Gastrocnemius medialis (tissue), 4 donors: ENCODE data around the gene WDR7. TPM values are rescaled to one million over a fixed set of nuclear protein-coding genes. Genes with fewer than 3 reads are reported as not detected.

ENCODE experiments used
- ATAC-seq, 2 donors: fragments of 150-250 bp; one replicate each; pipeline ENCODE4 v1.9.1; 2016
- DNase-seq, 2 donors: peaks; one replicate each; pipeline ENCODE4 v3.0.0-alpha.2; 2019
- H3K27ac ChIP-seq, 4 donors: fragments of 200-600 bp; sonication (generic); 1 replicate in 1 of 4; 2 replicates in 3 of 4; pipeline ENCODE4 v1.5.1; 2016 to 2018; ENCODE audit warnings: mild to moderate bottlenecking in 2 of 4, moderate library complexity in 1 of 4
- H3K27me3 ChIP-seq, 3 donors: fragments of 200-600 bp; sonication (generic) in 2 of 3; 1 replicate in 1 of 3; 2 replicates in 2 of 3; pipeline versions ENCODE4 v1.5.1 to v1.6.0; 2016 to 2019; ENCODE audit warnings: mild to moderate bottlenecking in 1 of 3, moderate library complexity in 1 of 3
- H3K36me3 ChIP-seq, 2 donors: fragments of 200-600 bp; sonication (generic) in 1 of 2; one replicate each; pipeline ENCODE4 v1.5.1; 2017 to 2018
- H3K4me1 ChIP-seq, 2 donors: fragments of 200-600 bp; sonication (generic) in 1 of 2; one replicate each; pipeline ENCODE4 v1.5.1; 2016 to 2017; ENCODE audit warnings: mild to moderate bottlenecking in 2 of 2
- H3K4me3 ChIP-seq, 4 donors: fragments of 200-600 bp; sonication (generic) in 3 of 4; 1 replicate in 1 of 4; 2 replicates in 3 of 4; pipeline ENCODE4 v1.5.1; 2016 to 2019; ENCODE audit warnings: mild to moderate bottlenecking in 2 of 4
- H3K9me3 ChIP-seq, 3 donors: fragments of 200-600 bp; sonication (generic) in 2 of 3; 1 replicate in 1 of 3; 2 replicates in 2 of 3; pipeline ENCODE4 v1.5.1; 2016 to 2019
- POLR2A ChIP-seq, 2 donors: fragments of 450-650 bp; IDR thresholded peaks; one replicate each; pipeline ENCODE4 v1.6.1; 2017; ENCODE audit warnings: antibody characterized with exemption in 2 of 2, mild to moderate bottlenecking in 2 of 2, moderate library complexity in 2 of 2
- in situ Hi-C, 4 donors: fragments of 200-750 bp; cut with MboI; loops; one replicate each; pipeline versions ENCODE4 v1.15.0 to v1.8.0; 2017; ENCODE audit warnings: low sequenced_read_pairs in 4 of 4
- intact Hi-C: fragments of 100-400 bp; cut with DNase I; formaldehyde crosslinking; loops from one replicate; pipeline ENCODE4 v1.15.1; 2023; ENCODE audit warnings: low total_unique reads
- total RNA-seq, 4 donors: library from RNA; depleted of rRNA; stranded (reverse); fragments of >200 nt; gene quantifications; one replicate each; pipeline versions ENCODE4 v1.1.0 to v1.2.3, GENCODE V29; 2016
- TF ChIP-seq, protein P1 (sequence below), 5 experiments: fragments of 450-650 bp in 3 of 5; fragments of 200-600 bp in 2 of 5; sonication (generic) in 2 of 5; IDR thresholded peaks in 4 of 5; conservative IDR thresholded peaks in 1 of 5; 1 replicate in 4 of 5; 2 replicates in 1 of 5; pipeline ENCODE4 v1.5.1; 2016 to 2019; ENCODE audit warnings: antibody characterized with exemption in 5 of 5, mild to moderate bottlenecking in 3 of 5, moderate library complexity in 3 of 5

Gene WDR7
- total RNA-seq, 4 donors from 2014 or later = 20.5 to 24.2 (median 21.8) TPM

DNA sequence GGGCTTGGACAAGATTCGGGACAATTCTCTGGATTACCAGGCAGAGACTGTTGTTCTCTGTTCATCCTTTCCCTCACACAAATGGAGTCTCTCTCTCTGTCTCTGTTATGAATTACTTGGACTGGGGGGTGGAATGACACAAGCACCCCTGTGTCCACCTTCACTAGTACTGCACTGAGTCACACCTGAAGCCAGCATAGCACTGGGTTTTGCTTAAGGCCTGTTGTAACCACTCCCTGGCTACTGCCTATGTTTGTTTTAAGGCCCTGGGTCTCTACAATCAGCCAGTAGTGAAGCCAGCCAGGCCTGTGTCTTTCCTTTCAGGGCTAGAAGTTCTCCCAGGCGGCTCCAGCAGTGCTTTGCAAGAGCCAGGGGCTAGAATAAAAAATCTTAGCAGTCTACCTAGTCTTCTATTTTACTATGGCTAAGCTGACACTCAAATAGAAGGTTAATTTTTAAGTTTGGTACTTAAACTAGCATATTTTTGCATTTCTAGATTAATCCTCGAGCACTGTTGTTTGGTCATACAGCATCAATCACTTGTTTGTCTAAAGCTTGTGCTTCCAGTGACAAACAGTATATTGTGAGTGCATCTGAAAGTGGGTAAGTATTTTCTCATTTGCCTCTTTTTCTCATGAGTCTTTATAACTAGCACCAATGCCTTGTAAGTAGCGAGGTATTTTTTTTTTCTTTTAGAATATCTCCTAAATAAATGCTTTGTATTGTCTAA lies 27.8 kb downstream of the WDR7 start:
- Histone ChIP-seq H3K27me3 (no peaks in the 10 kb centered on the region), H3K9me3 (no peaks in the 10 kb centered on the region), H3K4me3 (no peak overlapping the region), H3K36me3 (peaks cover 0 to 7% of the 10 kb centered on the region in 2 donors), H3K4me1 (peaks cover 4 to 6% of the 10 kb centered on the region in 2 donors), H3K27ac (no peak overlapping the region)
- ATAC-seq (no peak), DNase-seq (no peak)
- TF ChIP-seq, protein P1, sequence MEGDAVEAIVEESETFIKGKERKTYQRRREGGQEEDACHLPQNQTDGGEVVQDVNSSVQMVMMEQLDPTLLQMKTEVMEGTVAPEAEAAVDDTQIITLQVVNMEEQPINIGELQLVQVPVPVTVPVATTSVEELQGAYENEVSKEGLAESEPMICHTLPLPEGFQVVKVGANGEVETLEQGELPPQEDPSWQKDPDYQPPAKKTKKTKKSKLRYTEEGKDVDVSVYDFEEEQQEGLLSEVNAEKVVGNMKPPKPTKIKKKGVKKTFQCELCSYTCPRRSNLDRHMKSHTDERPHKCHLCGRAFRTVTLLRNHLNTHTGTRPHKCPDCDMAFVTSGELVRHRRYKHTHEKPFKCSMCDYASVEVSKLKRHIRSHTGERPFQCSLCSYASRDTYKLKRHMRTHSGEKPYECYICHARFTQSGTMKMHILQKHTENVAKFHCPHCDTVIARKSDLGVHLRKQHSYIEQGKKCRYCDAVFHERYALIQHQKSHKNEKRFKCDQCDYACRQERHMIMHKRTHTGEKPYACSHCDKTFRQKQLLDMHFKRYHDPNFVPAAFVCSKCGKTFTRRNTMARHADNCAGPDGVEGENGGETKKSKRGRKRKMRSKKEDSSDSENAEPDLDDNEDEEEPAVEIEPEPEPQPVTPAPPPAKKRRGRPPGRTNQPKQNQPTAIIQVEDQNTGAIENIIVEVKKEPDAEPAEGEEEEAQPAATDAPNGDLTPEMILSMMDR (IDR thresholded peaks at IDR 0.05 in 4 of 5, conservative IDR thresholded peaks at IDR 0.05 in 1 of 5) = no peak
- no peak for TF ChIP-seq POLR2A (IDR thresholded peaks at IDR 0.05)
- in situ Hi-C loops = no loop called here
- intact Hi-C loops = no loop called here

DNA sequence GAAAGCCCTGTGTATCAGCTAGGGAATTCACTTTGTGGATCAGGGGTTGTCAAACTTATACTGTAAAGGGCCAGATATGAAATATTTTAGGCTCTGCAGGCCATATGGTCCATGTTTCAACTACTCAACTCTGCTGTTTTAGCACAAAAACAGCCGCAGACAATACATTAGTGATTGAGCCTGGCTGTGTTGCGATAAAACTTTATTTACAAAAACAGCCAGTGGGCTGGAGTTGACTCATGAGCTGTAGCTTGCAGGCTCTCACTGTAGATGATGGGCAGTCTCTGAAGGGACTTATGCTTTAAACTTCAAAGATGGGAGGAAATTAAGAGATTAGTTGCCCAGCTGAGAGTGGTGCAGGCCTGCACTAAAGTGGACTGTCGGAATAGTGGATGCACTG lies 33.1 kb downstream of the WDR7 start:
- Histone ChIP-seq H3K9me3 (no peaks in the 10 kb centered on the region), H3K36me3 (peaks cover 0 to 29% of the 10 kb centered on the region in 2 donors), H3K4me3 (no peak overlapping the region), H3K27me3 (no peaks in the 10 kb centered on the region), H3K4me1 (no peaks in the 10 kb centered on the region), H3K27ac (no peak overlapping the region)
- in situ Hi-C loops = no loop called here
- intact Hi-C loops = no loop called here
- ATAC-seq (no peak), DNase-seq (no peak)
- no peak for TF ChIP-seq POLR2A (IDR thresholded peaks at IDR 0.05)
- TF ChIP-seq, protein P1 (IDR thresholded peaks at IDR 0.05 in 4 of 5, conservative IDR thresholded peaks at IDR 0.05 in 1 of 5) = no peak

DNA sequence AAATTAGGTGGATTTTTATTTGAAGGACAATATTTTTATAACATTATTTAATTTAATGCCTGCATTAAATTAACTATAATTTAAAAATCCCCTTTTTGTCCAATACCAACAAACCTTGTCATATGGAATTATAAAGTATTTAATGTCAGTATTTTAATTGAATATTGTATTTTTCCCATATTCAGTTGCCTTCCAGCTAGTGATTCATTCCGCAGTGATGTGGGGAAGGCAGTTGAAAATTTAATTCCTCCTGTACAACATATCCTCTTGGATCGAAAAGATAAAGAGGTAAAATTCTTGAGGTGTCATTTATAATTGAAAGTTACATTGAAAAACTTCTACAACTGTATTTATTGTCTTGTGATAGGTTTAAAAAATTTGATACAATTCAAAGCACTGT lies 40.4 kb downstream of the WDR7 start:
- no peaks in the 10 kb centered on the region for H3K4me1 ChIP-seq
- no peak for ATAC-seq
- no peak overlapping the region for H3K27ac ChIP-seq
- in situ Hi-C loops (no loop called here), intact Hi-C loops (no loop called here)
- H3K27me3 ChIP-seq = no peaks in the 10 kb centered on the region
- DNase-seq = no peak
- no peaks in the 10 kb centered on the region for H3K9me3 ChIP-seq
- no peak overlapping the region for H3K4me3 ChIP-seq
- TF ChIP-seq, protein P1 (IDR thresholded peaks at IDR 0.05 in 4 of 5, conservative IDR thresholded peaks at IDR 0.05 in 1 of 5) = no peak
- TF ChIP-seq POLR2A (IDR thresholded peaks at IDR 0.05) = no peak
- peaks cover 0 to 36% of the 10 kb centered on the region in 2 donors for H3K36me3 ChIP-seq

DNA sequence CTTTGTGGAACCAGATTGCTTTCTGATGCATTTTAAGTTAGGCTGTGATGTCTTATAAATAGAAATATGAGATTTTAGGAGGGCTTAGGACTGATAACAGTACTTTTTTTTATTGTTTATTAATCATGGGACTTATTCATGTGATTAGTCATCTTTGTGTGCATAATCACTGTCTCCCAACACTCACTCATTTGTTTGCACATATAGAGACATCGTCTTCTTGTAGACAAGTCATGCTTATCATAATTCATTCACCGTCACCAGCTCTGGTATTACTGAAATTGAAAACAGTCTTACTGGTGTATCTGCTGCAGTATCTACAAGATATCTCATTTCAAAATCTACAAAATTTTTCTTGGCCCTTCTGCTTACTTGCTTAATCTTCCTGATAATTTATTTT lies 45.8 kb downstream of the WDR7 start:
- ATAC-seq (no peak), DNase-seq (no peak)
- in situ Hi-C loops = no loop called here
- Histone ChIP-seq H3K4me3 (no peak overlapping the region), H3K9me3 (no peaks in the 10 kb centered on the region), H3K4me1 (no peaks in the 10 kb centered on the region), H3K27ac (no peak overlapping the region), H3K36me3 (peaks cover 0 to 28% of the 10 kb centered on the region in 2 donors), H3K27me3 (no peaks in the 10 kb centered on the region)
- intact Hi-C loops = no loop called here
- TF ChIP-seq, protein P1 (IDR thresholded peaks at IDR 0.05 in 4 of 5, conservative IDR thresholded peaks at IDR 0.05 in 1 of 5) = no peak
- TF ChIP-seq POLR2A (IDR thresholded peaks at IDR 0.05) = no peak

DNA sequence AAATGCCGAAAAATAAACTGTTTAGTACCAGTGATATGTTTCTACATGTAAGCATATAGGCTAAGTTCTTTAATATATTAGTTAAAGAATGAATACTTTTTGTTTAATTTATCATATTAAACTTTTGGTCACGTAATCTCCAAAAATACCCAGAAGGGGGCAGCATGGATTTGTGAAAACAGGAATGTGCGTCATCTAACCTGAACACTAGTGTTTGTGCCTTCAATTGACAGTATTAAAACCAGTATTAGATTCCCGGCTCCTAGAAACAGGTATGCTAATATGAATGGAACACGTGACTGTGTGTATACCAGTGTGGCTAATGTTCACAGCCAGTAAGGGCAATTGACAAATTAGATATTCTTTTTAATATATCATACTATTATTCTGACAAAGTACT lies 51.8 kb downstream of the WDR7 start:
- intact Hi-C loops (no loop called here), in situ Hi-C loops (no loop called here)
- no peak for TF ChIP-seq POLR2A (IDR thresholded peaks at IDR 0.05)
- TF ChIP-seq, protein P1 (IDR thresholded peaks at IDR 0.05 in 4 of 5, conservative IDR thresholded peaks at IDR 0.05 in 1 of 5) = peak in 1 of 5 experiments; percentile 25
- no peaks in the 10 kb centered on the region for H3K9me3 ChIP-seq
- DNase-seq (no peak), ATAC-seq (no peak)
- H3K27me3 ChIP-seq = no peaks in the 10 kb centered on the region
- no peak overlapping the region for H3K27ac ChIP-seq
- no peak overlapping the region for H3K4me3 ChIP-seq
- H3K36me3 ChIP-seq = no peaks in the 10 kb centered on the region
- no peaks in the 10 kb centered on the region for H3K4me1 ChIP-seq
